ENCODE results near the gene SEC11C. TPM values are rescaled to one million over a fixed set of nuclear protein-coding genes. Genes with fewer than 3 reads are reported as not detected.

Gene SEC11C
- total RNA-seq, 1 experiment from 2014 or later = 15.8 TPM

DNA sequence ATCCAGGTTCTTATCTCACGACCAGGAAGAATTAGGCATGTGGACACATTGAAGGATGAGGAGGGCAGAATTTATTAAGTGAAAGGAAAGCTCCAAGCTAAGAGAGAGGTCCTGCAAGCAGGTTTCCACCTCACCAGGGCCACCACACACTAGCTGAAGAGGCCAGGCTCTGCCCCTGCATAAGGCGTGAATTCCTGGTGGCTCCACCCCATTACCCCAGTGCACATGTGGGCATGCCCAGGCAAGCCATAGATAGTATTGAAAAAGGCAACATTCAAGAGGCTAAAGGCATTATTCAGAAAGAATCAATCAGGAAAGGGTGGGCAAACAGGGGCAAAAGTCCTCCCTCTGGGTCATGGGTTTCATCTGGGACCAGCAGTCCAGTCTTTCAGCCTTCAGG lies 49.3 kb downstream of the SEC11C start:
- intact Hi-C loops (cut with micrococcal nuclease; ENCODE audit: unreplicated experiment) = no loop called here
- Histone ChIP-seq H3K4me3 (no peak overlapping the region), H3K79me2 (ENCODE audit: low read depth) (no peaks in the 10 kb centered on the region), H4K20me1 (ENCODE audit: insufficient read depth) (no peaks in the 10 kb centered on the region), H3K4me2 (no peak overlapping the region), H3K4me1 (replicated peaks; ENCODE audit: insufficient read depth) (no peaks in the 10 kb centered on the region), H3K9me3 (ENCODE audit: insufficient read depth, low read depth) (no peaks in the 10 kb centered on the region), H3K27ac (no peak overlapping the region), H3K36me3 (ENCODE audit: low read depth) (no peaks in the 10 kb centered on the region), H3F3A (ENCODE audit: insufficient read depth, low read depth) (no peaks in the 10 kb centered on the region), H3K27me3 (ENCODE audit: insufficient read depth, low read depth) (peaks cover 66% of the 10 kb centered on the region), H3K9me2 (ENCODE audit: insufficient read depth) (no peaks in the 10 kb centered on the region), H2AFZ (no peak overlapping the region)
- POLR2A ChIA-PET (ENCODE audit: unreplicated experiment) = no interaction called here
- no peak for DNase-seq
- BruUV-seq (replicated peaks) = no TSS peak
- TF ChIP-seq, protein P1, sequence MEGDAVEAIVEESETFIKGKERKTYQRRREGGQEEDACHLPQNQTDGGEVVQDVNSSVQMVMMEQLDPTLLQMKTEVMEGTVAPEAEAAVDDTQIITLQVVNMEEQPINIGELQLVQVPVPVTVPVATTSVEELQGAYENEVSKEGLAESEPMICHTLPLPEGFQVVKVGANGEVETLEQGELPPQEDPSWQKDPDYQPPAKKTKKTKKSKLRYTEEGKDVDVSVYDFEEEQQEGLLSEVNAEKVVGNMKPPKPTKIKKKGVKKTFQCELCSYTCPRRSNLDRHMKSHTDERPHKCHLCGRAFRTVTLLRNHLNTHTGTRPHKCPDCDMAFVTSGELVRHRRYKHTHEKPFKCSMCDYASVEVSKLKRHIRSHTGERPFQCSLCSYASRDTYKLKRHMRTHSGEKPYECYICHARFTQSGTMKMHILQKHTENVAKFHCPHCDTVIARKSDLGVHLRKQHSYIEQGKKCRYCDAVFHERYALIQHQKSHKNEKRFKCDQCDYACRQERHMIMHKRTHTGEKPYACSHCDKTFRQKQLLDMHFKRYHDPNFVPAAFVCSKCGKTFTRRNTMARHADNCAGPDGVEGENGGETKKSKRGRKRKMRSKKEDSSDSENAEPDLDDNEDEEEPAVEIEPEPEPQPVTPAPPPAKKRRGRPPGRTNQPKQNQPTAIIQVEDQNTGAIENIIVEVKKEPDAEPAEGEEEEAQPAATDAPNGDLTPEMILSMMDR (conservative IDR thresholded peaks at IDR 0.05) = no peak
- TF ChIP-seq EZH2 (IDR thresholded peaks at IDR 0.05; ENCODE audit: low read depth) = no peak
- CTCF ChIA-PET = no interaction called here

DNA sequence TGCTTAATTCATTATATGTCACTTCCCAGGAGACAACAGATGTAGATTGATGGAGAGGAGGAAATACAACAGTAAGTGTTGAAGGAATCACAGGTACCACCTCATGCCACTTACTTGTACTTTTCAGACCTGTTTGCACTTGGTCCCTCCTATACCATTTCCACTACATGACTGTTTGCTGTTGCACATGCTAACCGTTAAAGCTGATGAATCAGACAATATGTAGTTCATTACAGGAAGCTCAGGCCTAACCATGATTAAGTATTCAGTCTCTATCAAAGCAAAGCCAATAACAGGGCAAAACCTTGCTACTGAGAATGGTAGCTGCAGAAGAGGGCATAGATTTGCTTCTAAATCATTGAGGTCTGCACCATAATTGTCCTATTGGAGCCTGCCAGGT lies 50.1 kb downstream of the SEC11C start:
- H3K36me3 ChIP-seq (ENCODE audit: low read depth) = no peaks in the 10 kb centered on the region
- H4K20me1 ChIP-seq (ENCODE audit: insufficient read depth) = no peaks in the 10 kb centered on the region
- H3K4me1 ChIP-seq (replicated peaks; ENCODE audit: insufficient read depth) = no peaks in the 10 kb centered on the region
- CTCF ChIA-PET = no interaction called here
- POLR2A ChIA-PET (ENCODE audit: unreplicated experiment) = interaction anchor here (0.6 kb wide), 1 partner anchor 235 kb away, joined by 10 read pairs; no protein-coding TSS in a partner anchor
- no peak overlapping the region for H3K27ac ChIP-seq
- no TSS peak for BruUV-seq (replicated peaks)
- no peaks in the 10 kb centered on the region for H3F3A ChIP-seq (ENCODE audit: insufficient read depth, low read depth)
- TF ChIP-seq, protein P1 (conservative IDR thresholded peaks at IDR 0.05) = no peak
- no peak for TF ChIP-seq EZH2 (IDR thresholded peaks at IDR 0.05; ENCODE audit: low read depth)
- H3K4me2 ChIP-seq = no peak overlapping the region
- H2AFZ ChIP-seq = no peak overlapping the region
- DNase-seq = no peak
- H3K27me3 ChIP-seq (ENCODE audit: insufficient read depth, low read depth) = peaks cover 64% of the 10 kb centered on the region
- H3K9me3 ChIP-seq (ENCODE audit: insufficient read depth, low read depth) = no peaks in the 10 kb centered on the region
- intact Hi-C loops (cut with micrococcal nuclease; ENCODE audit: unreplicated experiment) = no loop called here
- H3K79me2 ChIP-seq (ENCODE audit: low read depth) = no peaks in the 10 kb centered on the region
- no peaks in the 10 kb centered on the region for H3K9me2 ChIP-seq (ENCODE audit: insufficient read depth)
- H3K4me3 ChIP-seq = no peak overlapping the region

DNA sequence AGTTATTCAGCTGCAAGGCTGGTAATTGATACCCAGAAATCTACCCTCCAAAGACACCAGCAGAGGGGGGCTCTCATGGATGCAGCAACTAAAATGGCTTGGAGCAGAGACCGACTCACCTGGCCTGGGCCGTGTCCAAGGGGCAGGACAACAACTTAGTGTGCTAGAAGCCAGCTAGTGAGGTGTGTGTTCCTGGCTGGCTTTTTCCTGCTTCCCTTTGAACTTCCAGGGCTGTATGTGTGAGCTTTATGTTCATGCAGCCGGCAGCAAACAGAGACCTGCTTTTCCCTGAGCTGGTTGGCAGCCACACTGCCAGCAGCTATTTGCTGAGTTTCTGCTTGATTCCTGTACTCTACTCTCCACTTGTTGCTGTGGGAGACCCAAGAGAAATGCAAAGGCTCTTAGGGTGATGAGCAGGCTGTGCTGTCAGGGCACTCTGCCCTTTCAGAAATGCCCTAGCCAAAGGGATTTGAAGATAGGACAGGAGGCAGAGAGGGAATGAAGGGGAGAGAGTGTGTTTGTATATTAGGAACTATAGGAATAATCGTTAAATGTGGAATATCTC lies 56.6 kb downstream of the SEC11C start:
- H3K27ac ChIP-seq = no peak overlapping the region
- H3K4me1 ChIP-seq (replicated peaks; ENCODE audit: insufficient read depth) = no peaks in the 10 kb centered on the region
- ChIA-PET CTCF (no interaction called here), POLR2A (ENCODE audit: unreplicated experiment) (no interaction called here)
- H3K9me3 ChIP-seq (ENCODE audit: insufficient read depth, low read depth) = no peaks in the 10 kb centered on the region
- no peaks in the 10 kb centered on the region for H3F3A ChIP-seq (ENCODE audit: insufficient read depth, low read depth)
- H3K79me2 ChIP-seq (ENCODE audit: low read depth) = no peaks in the 10 kb centered on the region
- no peak for DNase-seq
- intact Hi-C loops (cut with micrococcal nuclease; ENCODE audit: unreplicated experiment) = no loop called here
- H3K4me3 ChIP-seq = no peak overlapping the region
- no peaks in the 10 kb centered on the region for H3K36me3 ChIP-seq (ENCODE audit: low read depth)
- no peaks in the 10 kb centered on the region for H3K9me2 ChIP-seq (ENCODE audit: insufficient read depth)
- H3K27me3 ChIP-seq (ENCODE audit: insufficient read depth, low read depth) = peaks cover 70% of the 10 kb centered on the region
- TF ChIP-seq EZH2 (IDR thresholded peaks at IDR 0.05; ENCODE audit: low read depth) = no peak
- TF ChIP-seq, protein P1 (conservative IDR thresholded peaks at IDR 0.05) = no peak
- no peak overlapping the region for H3K4me2 ChIP-seq
- H2AFZ ChIP-seq = no peak overlapping the region
- H4K20me1 ChIP-seq (ENCODE audit: insufficient read depth) = no peaks in the 10 kb centered on the region
- no TSS peak for BruUV-seq (replicated peaks)

All from PC-9 (cell line).